ENCODE measurements around the gene PPIF.

DNA sequence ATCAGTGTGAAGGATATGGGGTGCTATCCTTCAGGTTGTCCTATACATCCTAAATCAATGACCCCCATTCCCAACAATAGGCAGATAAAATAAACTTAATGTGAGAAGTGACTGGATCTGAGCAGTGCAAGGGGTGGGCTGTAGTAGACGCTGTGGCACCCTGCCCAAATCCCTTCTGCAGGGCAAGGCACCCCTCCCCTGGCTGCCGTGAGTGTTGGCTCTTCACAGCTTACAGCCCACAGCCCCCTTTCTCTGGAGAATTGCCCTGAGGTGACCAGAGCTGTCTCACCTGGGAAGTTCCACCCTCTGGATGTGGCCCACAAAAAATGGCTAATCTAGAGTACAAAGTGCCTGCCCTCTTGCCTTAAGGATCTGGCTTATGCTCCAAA is 25.8 kb upstream of the PPIF start:
- TF ChIP-seq, protein P1, sequence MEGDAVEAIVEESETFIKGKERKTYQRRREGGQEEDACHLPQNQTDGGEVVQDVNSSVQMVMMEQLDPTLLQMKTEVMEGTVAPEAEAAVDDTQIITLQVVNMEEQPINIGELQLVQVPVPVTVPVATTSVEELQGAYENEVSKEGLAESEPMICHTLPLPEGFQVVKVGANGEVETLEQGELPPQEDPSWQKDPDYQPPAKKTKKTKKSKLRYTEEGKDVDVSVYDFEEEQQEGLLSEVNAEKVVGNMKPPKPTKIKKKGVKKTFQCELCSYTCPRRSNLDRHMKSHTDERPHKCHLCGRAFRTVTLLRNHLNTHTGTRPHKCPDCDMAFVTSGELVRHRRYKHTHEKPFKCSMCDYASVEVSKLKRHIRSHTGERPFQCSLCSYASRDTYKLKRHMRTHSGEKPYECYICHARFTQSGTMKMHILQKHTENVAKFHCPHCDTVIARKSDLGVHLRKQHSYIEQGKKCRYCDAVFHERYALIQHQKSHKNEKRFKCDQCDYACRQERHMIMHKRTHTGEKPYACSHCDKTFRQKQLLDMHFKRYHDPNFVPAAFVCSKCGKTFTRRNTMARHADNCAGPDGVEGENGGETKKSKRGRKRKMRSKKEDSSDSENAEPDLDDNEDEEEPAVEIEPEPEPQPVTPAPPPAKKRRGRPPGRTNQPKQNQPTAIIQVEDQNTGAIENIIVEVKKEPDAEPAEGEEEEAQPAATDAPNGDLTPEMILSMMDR (IDR thresholded peaks at IDR 0.05; ENCODE audit: insufficient read depth, low read length): no peak
- TF ChIP-seq POLR2AphosphoS5 (IDR thresholded peaks at IDR 0.05; ENCODE audit: low read depth) (no peak), GABPA (IDR thresholded peaks at IDR 0.05; ENCODE audit: low read depth) (no peak), SPI1 (IDR thresholded peaks at IDR 0.05; ENCODE audit: borderline replicate concordance, low read depth) (no peak)
- TF ChIP-seq, protein P2, sequence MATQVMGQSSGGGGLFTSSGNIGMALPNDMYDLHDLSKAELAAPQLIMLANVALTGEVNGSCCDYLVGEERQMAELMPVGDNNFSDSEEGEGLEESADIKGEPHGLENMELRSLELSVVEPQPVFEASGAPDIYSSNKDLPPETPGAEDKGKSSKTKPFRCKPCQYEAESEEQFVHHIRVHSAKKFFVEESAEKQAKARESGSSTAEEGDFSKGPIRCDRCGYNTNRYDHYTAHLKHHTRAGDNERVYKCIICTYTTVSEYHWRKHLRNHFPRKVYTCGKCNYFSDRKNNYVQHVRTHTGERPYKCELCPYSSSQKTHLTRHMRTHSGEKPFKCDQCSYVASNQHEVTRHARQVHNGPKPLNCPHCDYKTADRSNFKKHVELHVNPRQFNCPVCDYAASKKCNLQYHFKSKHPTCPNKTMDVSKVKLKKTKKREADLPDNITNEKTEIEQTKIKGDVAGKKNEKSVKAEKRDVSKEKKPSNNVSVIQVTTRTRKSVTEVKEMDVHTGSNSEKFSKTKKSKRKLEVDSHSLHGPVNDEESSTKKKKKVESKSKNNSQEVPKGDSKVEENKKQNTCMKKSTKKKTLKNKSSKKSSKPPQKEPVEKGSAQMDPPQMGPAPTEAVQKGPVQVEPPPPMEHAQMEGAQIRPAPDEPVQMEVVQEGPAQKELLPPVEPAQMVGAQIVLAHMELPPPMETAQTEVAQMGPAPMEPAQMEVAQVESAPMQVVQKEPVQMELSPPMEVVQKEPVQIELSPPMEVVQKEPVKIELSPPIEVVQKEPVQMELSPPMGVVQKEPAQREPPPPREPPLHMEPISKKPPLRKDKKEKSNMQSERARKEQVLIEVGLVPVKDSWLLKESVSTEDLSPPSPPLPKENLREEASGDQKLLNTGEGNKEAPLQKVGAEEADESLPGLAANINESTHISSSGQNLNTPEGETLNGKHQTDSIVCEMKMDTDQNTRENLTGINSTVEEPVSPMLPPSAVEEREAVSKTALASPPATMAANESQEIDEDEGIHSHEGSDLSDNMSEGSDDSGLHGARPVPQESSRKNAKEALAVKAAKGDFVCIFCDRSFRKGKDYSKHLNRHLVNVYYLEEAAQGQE (IDR thresholded peaks at IDR 0.05; ENCODE audit: insufficient replicate concordance, low read depth): no peak

Data from HL-60 (cell line).